ENCODE measurements around the gene KCNV2.

DNA sequence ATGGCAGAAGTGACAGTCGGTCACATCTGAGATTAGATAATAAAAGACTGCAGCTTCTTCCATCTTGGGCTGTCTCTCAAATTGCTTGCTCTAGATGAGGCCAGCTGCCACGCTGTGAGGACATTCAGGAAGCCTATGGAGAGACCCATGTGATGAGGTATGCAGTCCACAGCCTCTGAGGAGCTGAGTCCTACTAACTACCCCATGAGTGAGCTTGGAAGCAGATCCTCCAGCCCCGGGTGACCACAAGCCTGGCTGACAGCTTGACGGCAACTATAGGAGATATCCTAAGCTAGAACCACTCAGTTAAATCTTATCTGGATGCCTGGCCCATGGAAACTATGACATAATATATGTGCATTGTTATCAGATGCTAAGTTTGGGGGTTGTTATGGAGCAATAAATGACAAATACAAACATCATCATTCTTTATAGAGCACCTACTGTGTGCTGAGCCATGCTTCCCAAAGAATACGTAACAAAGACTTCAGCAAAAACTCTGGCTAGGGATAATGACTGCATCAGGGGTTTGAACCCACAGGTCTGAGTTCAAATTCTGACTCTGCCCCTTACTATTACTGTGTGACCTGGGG, 26.7 kb downstream of the KCNV2 start:
- TF ChIP-seq YY1 (IDR thresholded peaks at IDR 0.05; ENCODE audit: insufficient read depth, insufficient read length), result no peak
- no peak for TF ChIP-seq ZNF274 (IDR thresholded peaks at IDR 0.05; ENCODE audit: low read depth, low read length)
- no peak for TF ChIP-seq SUZ12 (IDR thresholded peaks at IDR 0.05; ENCODE audit: extremely low read depth, insufficient read depth, insufficient read length)
